Subcutaneous adipose tissue (tissue), 4 donors: ENCODE measurements around the gene CLCN1. TPM values are rescaled to one million over a fixed set of nuclear protein-coding genes. Genes with fewer than 3 reads are reported as not detected.

Experiments used
- total RNA-seq, 4 donors: library from RNA; depleted of rRNA; stranded (reverse); fragments of >200 nt; gene quantifications; one replicate each; pipeline ENCODE4 v1.1.0, GENCODE V29; 2016
- TF ChIP-seq, protein P1 (sequence below): fragments of 450-650 bp; IDR thresholded peaks from one replicate; pipeline ENCODE4 v1.5.1; 2016; ENCODE audit warnings: low read depth, mild to moderate bottlenecking, control low read depth, antibody characterized with exemption, moderate library complexity

Gene CLCN1
- total RNA-seq, 4 donors from 2014 or later, result 0.38 TPM; not detected in 3

DNA sequence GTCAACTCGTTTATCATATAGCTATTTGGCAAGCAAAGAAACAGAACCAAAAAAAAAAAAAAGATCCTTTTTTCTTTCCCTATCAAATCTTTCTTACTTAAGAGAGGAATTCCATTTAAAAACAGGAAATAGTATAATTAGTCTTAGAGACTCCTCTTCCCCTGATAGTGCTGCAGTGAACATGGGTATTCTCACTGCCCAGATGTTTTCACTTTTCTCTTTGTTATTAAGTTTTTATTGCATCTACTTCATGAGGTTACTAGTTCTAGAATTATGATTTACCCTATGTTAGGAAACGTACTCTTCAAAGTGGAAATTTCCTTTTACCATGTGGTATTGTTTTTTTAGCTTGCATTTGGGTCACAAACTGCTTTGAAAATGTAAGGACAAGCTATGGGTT is 19.2 kb upstream of the CLCN1 start:
- TF ChIP-seq, protein P1, sequence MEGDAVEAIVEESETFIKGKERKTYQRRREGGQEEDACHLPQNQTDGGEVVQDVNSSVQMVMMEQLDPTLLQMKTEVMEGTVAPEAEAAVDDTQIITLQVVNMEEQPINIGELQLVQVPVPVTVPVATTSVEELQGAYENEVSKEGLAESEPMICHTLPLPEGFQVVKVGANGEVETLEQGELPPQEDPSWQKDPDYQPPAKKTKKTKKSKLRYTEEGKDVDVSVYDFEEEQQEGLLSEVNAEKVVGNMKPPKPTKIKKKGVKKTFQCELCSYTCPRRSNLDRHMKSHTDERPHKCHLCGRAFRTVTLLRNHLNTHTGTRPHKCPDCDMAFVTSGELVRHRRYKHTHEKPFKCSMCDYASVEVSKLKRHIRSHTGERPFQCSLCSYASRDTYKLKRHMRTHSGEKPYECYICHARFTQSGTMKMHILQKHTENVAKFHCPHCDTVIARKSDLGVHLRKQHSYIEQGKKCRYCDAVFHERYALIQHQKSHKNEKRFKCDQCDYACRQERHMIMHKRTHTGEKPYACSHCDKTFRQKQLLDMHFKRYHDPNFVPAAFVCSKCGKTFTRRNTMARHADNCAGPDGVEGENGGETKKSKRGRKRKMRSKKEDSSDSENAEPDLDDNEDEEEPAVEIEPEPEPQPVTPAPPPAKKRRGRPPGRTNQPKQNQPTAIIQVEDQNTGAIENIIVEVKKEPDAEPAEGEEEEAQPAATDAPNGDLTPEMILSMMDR, result no peak

DNA sequence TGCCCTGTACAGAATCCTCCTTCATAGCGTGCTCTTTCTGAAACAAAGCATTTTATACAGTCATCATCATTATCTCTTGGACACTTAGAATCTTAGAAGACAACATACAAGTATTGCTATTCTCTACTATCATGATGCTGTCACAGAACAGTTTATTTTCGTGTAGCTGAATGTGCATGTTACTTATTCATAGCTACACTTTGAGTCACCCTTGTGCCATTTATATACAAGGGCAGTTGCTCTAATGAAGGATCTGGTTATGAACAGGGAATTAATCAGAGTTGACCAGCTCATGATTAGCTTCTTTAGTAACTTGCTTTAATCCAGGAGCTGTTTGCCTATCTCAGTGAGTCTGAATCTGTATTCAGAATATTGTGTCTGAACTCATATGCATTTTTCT is 16.6 kb upstream of the CLCN1 start:
- TF ChIP-seq, protein P1, result no peak

DNA sequence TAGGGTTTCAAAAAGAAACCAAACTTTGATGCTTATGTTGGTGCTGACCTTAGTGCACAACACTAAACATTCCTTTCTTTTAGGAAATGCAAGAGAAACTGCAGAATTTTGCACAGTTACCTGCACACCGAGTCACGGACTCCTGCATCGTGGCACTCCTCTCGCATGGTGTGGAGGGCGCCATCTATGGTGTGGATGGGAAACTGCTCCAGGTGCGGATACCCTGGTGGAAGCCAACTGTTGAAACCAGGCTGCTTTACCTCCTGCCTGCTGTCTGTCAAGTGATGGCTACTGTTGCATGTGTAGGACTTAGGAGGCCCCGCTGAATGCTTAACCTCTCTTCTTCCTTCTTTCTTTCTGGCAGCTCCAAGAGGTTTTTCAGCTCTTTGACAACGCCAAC is 16.1 kb upstream of the CLCN1 start:
- TF ChIP-seq, protein P1, result no peak

DNA sequence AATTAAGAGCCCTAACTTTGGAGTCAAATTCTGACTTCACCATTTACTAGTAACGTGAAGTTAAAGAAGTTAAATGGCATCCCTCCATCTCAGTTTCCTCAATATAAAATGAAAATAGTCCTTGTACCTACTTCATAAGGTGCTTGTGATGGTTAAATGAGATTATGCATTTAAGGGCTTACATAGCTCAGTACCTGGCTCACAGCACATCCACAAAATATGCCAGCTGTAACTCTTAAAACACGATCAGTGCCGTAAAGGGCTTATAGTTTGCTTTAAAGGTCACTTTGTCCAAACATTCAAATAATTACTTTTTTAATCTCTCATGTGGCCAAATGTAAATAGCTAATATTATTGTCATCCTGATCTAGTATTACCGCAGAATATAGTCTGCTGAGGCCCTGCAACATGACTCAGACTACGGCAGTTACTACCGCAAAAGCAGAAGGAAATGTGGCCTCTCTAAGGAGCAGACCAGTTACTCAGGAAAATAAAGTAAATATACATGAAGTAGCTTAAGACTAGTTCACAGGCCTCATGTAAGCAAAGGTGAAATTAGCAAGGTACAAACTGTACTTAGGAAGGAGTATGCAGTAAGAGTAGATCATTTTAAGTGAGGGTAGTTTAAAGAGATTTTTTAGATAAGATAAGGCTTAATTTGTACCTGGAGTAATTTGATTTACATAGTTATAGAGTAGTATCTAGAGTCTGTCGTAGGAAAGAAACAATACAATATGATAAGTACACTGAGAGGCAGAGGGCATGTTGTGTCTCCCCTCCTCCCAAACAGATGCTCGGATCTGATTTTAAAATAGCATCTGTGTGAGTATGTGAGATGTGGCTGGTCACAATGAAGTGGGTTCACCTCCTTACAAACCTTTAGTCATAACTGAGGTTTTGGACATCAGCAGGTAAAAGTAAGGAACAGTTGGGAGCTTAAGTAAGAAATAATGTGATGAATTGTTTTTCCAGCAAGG is 14.7 kb upstream of the CLCN1 start:
- TF ChIP-seq, protein P1, result no peak

DNA sequence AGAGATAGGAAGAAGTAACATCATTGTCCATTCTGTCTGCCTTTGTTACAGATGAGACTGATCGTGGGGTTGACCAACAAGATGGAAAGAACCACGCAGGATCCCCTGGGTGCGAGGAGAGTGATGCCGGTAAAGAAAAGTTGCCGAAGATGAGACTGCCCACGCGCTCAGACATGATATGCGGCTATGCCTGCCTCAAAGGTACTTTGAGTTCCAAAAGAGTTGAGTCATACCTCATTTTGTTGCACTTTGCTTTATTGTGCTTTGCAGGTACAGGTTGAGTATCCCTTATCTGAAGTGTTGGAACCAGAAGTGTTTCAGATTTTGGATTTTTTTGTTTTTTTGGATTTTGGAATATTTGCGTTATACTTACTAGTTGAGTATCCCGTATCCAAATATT is 12.2 kb upstream of the CLCN1 start:
- TF ChIP-seq, protein P1, result no peak

DNA sequence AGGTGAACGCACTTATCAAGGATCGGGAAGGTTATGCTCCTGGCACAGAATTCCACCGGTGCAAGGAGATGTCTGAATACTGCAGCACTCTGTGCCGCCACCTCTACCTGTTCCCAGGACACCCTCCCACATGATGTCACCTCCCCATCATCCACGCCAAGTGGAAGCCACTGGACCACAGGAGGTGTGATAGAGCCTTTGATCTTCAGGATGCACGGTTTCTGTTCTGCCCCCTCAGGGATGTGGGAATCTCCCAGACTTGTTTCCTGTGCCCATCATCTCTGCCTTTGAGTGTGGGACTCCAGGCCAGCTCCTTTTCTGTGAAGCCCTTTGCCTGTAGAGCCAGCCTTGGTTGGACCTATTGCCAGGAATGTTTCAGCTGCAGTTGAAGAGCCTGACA is 11.0 kb upstream of the CLCN1 start:
- TF ChIP-seq, protein P1, result no peak

DNA sequence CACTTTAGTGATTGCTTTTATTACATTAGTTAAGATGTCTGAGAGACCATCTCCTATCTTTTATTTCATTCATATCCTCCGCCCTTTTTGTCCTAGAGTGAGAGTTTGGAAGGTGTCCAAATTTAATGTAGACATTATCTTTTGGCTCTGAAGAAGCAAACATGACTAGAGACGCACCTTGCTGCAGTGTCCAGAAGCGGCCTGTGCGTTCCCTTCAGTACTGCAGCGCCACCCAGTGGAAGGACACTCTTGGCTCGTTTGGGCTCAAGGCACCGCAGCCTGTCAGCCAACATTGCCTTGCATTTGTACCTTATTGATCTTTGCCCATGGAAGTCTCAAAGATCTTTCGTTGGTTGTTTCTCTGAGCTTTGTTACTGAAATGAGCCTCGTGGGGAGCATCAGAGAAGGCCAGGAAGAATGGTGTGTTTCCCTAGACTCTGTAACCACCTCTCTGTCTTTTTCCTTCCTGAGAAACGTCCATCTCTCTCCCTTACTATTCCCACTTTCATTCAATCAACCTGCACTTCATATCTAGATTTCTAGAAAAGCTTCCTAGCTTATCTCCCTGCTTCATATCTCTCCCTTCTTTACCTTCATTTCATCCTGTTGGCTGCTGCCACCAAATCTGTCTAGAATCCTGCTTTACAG is 10.4 kb upstream of the CLCN1 start:
- TF ChIP-seq, protein P1, result no peak
